H9 (cell line): ENCODE measurements around the gene TBC1D8. TPM values are rescaled to one million over a fixed set of nuclear protein-coding genes. Genes with fewer than 3 reads are reported as not detected.
A peak's percentile ranks its signal among the peaks of the same experiment; 100 is the strongest.

Experiments
- DNase-seq: peaks from one replicate; pipeline ENCODE4 v3.0.0-alpha.2; 2017
- H2AFZ ChIP-seq: one replicate; pipeline ENCODE4 v1.6.1; 2013; ENCODE audit warnings: mild to moderate bottlenecking, low read length, control low read depth, moderate library complexity
- H2AK5ac ChIP-seq: 2 replicates; pipeline ENCODE4 v1.6.1; 2013; ENCODE audit warnings: low read length, control low read depth, mixed read lengths; ENCODE audit not compliant: insufficient read length
- H2BK120ac ChIP-seq: one replicate; pipeline ENCODE4 v1.6.1; 2013; ENCODE audit warnings: low read depth, mild to moderate bottlenecking, low read length, control low read depth, inconsistent platforms; ENCODE audit not compliant: poor library complexity, severe bottlenecking
- H2BK12ac ChIP-seq: 2 replicates; pipeline ENCODE4 v1.6.1; 2013; ENCODE audit warnings: low read length, control low read depth, mixed read lengths, low read depth; ENCODE audit not compliant: insufficient read length
- H2BK15ac ChIP-seq: 2 replicates; pipeline ENCODE4 v1.6.1; 2013; ENCODE audit warnings: low read depth, low read length, control low read depth
- H2BK20ac ChIP-seq: one replicate; pipeline ENCODE4 v1.6.1; 2013; ENCODE audit warnings: low read depth, mild to moderate bottlenecking, low read length, control low read depth, inconsistent platforms; ENCODE audit not compliant: poor library complexity, severe bottlenecking
- H2BK5ac ChIP-seq: 2 replicates; pipeline ENCODE4 v1.6.1; 2013; ENCODE audit warnings: low read length, control low read depth, mixed read lengths; ENCODE audit not compliant: insufficient read length
- H3K14ac ChIP-seq: 2 replicates; pipeline ENCODE4 v1.6.1; 2013; ENCODE audit warnings: low read length, control low read depth; ENCODE audit not compliant: insufficient read depth
- H3K18ac ChIP-seq: 2 replicates; pipeline ENCODE4 v1.6.1; 2013; ENCODE audit warnings: low read depth, mild to moderate bottlenecking, mixed read lengths, low read length, control low read depth; ENCODE audit not compliant: insufficient read length
- H3K23ac ChIP-seq: 2 replicates; pipeline ENCODE4 v1.6.1; 2013; ENCODE audit warnings: low read length, control low read depth, mixed read lengths, low read depth; ENCODE audit not compliant: insufficient read length
- H3K23me2 ChIP-seq: 2 replicates; pipeline ENCODE4 v1.6.1; 2013; ENCODE audit warnings: low read depth, mild to moderate bottlenecking, mixed read lengths, low read length, control low read depth; ENCODE audit not compliant: insufficient read length, poor library complexity, severe bottlenecking
- H3K27ac ChIP-seq: 2 replicates; pipeline ENCODE4 v1.5.1; 2013; ENCODE audit warnings: low read length, control low read depth, mixed read lengths, low read depth; ENCODE audit not compliant: insufficient read length
- H3K27me3 ChIP-seq: 2 replicates; pipeline ENCODE4 v1.6.1; 2013; ENCODE audit warnings: low read length, control low read depth, inconsistent platforms; ENCODE audit not compliant: insufficient read depth
- H3K4ac ChIP-seq: 2 replicates; pipeline ENCODE4 v1.6.1; 2013; ENCODE audit warnings: low read depth, mild to moderate bottlenecking, control low read depth, inconsistent platforms, low read length, moderate library complexity
- H3K4me1 ChIP-seq: 2 replicates; pipeline ENCODE4 v1.6.1; 2013; ENCODE audit warnings: low read length, control low read depth, inconsistent platforms; ENCODE audit not compliant: insufficient read depth
- H3K4me2 ChIP-seq: 2 replicates; pipeline ENCODE4 v1.6.1; 2013; ENCODE audit warnings: low read length, control low read depth, mixed read lengths; ENCODE audit not compliant: insufficient read length, insufficient read depth
- H3K56ac ChIP-seq: 2 replicates; pipeline ENCODE4 v1.6.1; 2013; ENCODE audit warnings: low read depth, mild to moderate bottlenecking, mixed read lengths, low read length, control low read depth; ENCODE audit not compliant: insufficient read length
- H3K79me1 ChIP-seq: 2 replicates; pipeline ENCODE4 v1.6.1; 2013; ENCODE audit warnings: low read depth, mild to moderate bottlenecking, moderate library complexity, low read length, control low read depth, inconsistent platforms; ENCODE audit not compliant: insufficient read depth, poor library complexity, severe bottlenecking
- H3K79me2 ChIP-seq: 2 replicates; pipeline ENCODE4 v1.6.1; 2013; ENCODE audit warnings: low read length, control low read depth, inconsistent platforms; ENCODE audit not compliant: insufficient read depth
- H3K9ac ChIP-seq: 2 replicates; pipeline ENCODE4 v1.6.1; 2013; ENCODE audit warnings: low read length, control low read depth, mixed read lengths; ENCODE audit not compliant: insufficient read length; ENCODE audit errors: extremely low read depth
- H3K9me3 ChIP-seq: one replicate; pipeline ENCODE4 v1.6.1; 2013; ENCODE audit warnings: low read depth, low read length, inconsistent platforms; ENCODE audit not compliant: control insufficient read depth
- H3T11ph ChIP-seq: one replicate; pipeline ENCODE4 v1.6.1; 2013; ENCODE audit warnings: mild to moderate bottlenecking, low read length, control low read depth, inconsistent platforms
- H4K20me1 ChIP-seq: one replicate; pipeline ENCODE4 v1.6.1; 2013; ENCODE audit not compliant: control insufficient read depth, insufficient read length, insufficient read depth
- H4K5ac ChIP-seq: 2 replicates; pipeline ENCODE4 v1.6.1; 2013; ENCODE audit warnings: low read depth, mild to moderate bottlenecking, mixed read lengths, low read length, control low read depth; ENCODE audit not compliant: insufficient read length
- H4K8ac ChIP-seq: replicated peaks from 2 replicates; pipeline ENCODE4 v1.6.1; 2013; ENCODE audit warnings: low read length, control low read depth, mixed read lengths, low read depth; ENCODE audit not compliant: insufficient read length
- H4K91ac ChIP-seq: 2 replicates; pipeline ENCODE4 v1.6.1; 2013; ENCODE audit warnings: low read depth, mild to moderate bottlenecking, moderate library complexity, mixed read lengths, low read length, control low read depth; ENCODE audit not compliant: insufficient read length
- H3K27ac Mint-ChIP-seq, 3 experiments: 2 replicates in 2 of 3; 3 replicates in 1 of 3; pipeline ENCODE4 v1.8.0; 2020 to 2021; ENCODE audit warnings: mixed read lengths in 3 of 3, mild to moderate bottlenecking in 1 of 3, moderate library complexity in 1 of 3
- H3K27me3 Mint-ChIP-seq: 2 replicates; pipeline ENCODE4 v1.8.0; 2021; ENCODE audit warnings: low read depth, mild to moderate bottlenecking, moderate library complexity, mixed read lengths
- H3K36me3 Mint-ChIP-seq, 3 experiments: 2 replicates in 2 of 3; 3 replicates in 1 of 3; pipeline ENCODE4 v1.8.0; 2020 to 2021; ENCODE audit warnings: low read depth in 3 of 3, mixed read lengths in 3 of 3; ENCODE audit not compliant: insufficient read depth in 1 of 3
- H3K4me1 Mint-ChIP-seq, 2 experiments: 2 replicates each; pipeline ENCODE4 v1.8.0; 2020; ENCODE audit warnings: mixed read lengths in 2 of 2
- H3K4me3 Mint-ChIP-seq, 2 experiments: 2 replicates in 1 of 2; 3 replicates in 1 of 2; pipeline ENCODE4 v1.8.0; 2020 to 2021; ENCODE audit warnings: mild to moderate bottlenecking in 2 of 2, mixed read lengths in 2 of 2, moderate library complexity in 1 of 2
- H3K9me3 Mint-ChIP-seq, 2 experiments: 2 replicates in 1 of 2; 3 replicates in 1 of 2; pipeline ENCODE4 v1.8.0; 2020; ENCODE audit warnings: mild to moderate bottlenecking in 2 of 2, mixed read lengths in 2 of 2, moderate library complexity in 1 of 2
- WGBS: extraction: QIAGEN DNeasy Blood & Tissue Kit; methylation state at CpG from one replicate; pipeline ENCODE4 v1.1.7; 2013; ENCODE audit warnings: missing lambda C conversion rate, low lambda C conversion rate, mixed read lengths; ENCODE audit not compliant: insufficient read length; ENCODE audit errors: extremely low coverage; 5-methylcytosine and 5-hydroxymethylcytosine counted together
- total RNA-seq: library from RNA; stranded (reverse); gene quantifications from 2 replicates; pipeline ENCODE4 v1.2.1, GENCODE V29; 2021
- TF ChIP-seq, protein P1 (sequence below): fragments of 200-600 bp; sonication (generic); conservative IDR thresholded peaks from 3 replicates; pipeline ENCODE4 v1.8.0; 2021; ENCODE audit warnings: antibody characterized with exemption, mild to moderate bottlenecking

Gene TBC1D8
- total RNA-seq, 1 experiment from 2014 or later: 16.6 TPM

DNA sequence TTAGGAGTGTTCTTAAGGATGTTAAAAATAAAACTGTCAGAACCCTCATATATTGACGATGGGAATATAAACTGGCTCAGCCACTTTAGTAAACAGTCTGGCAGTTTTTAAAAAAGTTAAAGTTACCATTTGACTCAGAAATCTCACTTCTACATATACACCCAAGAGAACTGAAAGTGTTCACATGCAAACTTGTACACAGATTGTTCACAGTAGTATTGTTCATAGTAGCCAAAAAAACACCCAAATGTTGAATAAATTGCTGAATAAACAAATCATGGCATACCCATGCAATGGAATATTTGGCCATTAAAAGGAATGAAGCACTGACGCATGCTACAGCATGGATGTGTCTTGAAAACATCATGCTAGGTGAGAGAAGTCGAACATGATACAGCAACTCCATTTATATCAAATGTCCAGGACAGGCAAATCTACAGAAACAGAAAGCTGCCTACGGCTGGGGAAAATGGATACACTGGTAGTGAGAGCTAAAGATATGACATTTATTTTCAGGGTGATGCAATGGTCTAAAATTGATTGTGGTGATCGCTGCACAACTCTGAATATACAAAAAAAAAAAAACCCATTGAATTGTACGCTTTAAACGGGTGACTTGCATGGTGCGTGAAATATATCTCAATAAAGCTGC is 139.0 kb downstream of the TBC1D8 start:
- no peak overlapping the region for H2BK5ac ChIP-seq
- no peak overlapping the region for H3K18ac ChIP-seq
- H3K36me3 Mint-ChIP-seq: peaks cover 43 to 64% (median 59%) of the 10 kb centered on the region in 3 experiments
- peaks cover 7 to 10% of the 10 kb centered on the region in 2 experiments for H3K4me1 Mint-ChIP-seq
- H3K4me3 Mint-ChIP-seq: no peak overlapping the region
- no peaks in the 10 kb centered on the region; the same call in 1 of the 2 replicates for H3K27me3 Mint-ChIP-seq
- no peak overlapping the region for H3K27ac ChIP-seq
- no peak overlapping the region for H4K91ac ChIP-seq
- no peak overlapping the region for H3K56ac ChIP-seq
- H3K79me1 ChIP-seq: no peaks in the 10 kb centered on the region
- TF ChIP-seq, protein P1, sequence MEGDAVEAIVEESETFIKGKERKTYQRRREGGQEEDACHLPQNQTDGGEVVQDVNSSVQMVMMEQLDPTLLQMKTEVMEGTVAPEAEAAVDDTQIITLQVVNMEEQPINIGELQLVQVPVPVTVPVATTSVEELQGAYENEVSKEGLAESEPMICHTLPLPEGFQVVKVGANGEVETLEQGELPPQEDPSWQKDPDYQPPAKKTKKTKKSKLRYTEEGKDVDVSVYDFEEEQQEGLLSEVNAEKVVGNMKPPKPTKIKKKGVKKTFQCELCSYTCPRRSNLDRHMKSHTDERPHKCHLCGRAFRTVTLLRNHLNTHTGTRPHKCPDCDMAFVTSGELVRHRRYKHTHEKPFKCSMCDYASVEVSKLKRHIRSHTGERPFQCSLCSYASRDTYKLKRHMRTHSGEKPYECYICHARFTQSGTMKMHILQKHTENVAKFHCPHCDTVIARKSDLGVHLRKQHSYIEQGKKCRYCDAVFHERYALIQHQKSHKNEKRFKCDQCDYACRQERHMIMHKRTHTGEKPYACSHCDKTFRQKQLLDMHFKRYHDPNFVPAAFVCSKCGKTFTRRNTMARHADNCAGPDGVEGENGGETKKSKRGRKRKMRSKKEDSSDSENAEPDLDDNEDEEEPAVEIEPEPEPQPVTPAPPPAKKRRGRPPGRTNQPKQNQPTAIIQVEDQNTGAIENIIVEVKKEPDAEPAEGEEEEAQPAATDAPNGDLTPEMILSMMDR: no peak
- no peak overlapping the region for H2BK12ac ChIP-seq
- no peak overlapping the region for H4K8ac ChIP-seq
- H3K9me3 ChIP-seq: no peaks in the 10 kb centered on the region
- no peak overlapping the region for H3K4ac ChIP-seq
- peak overlapping the region in 1 of 3 experiments; percentile 88; a peak in 3 of 7 replicates for H3K27ac Mint-ChIP-seq
- H3K4me1 ChIP-seq: no peaks in the 10 kb centered on the region
- no peak overlapping the region for H3K4me2 ChIP-seq
- no peak overlapping the region for H2AK5ac ChIP-seq
- H3K9ac ChIP-seq: no peak overlapping the region
- no peak overlapping the region for H2BK120ac ChIP-seq
- no peak overlapping the region for H2AFZ ChIP-seq
- no peak overlapping the region for H4K5ac ChIP-seq
- DNase-seq: no peak
- no peak overlapping the region for H3K14ac ChIP-seq
- H3K9me3 Mint-ChIP-seq: 0 out of 5 replicates have a peak, but pooled peaks cover 0 to 2% of the 10 kb centered on the region in 2 experiments
- H3T11ph ChIP-seq: no peak overlapping the region
- no peak overlapping the region for H2BK20ac ChIP-seq
- H3K23me2 ChIP-seq: no peaks in the 10 kb centered on the region
- no peaks in the 10 kb centered on the region for H3K27me3 ChIP-seq
- no peak overlapping the region for H3K23ac ChIP-seq
- WGBS: no CpG with 5 or more reads among the region's 8 CpGs
- H2BK15ac ChIP-seq: no peak overlapping the region
- H3K79me2 ChIP-seq: no peaks in the 10 kb centered on the region
- no peaks in the 10 kb centered on the region for H4K20me1 ChIP-seq
